Mesothelial cell of epicardium (in vitro differentiated cells): ENCODE measurements around the gene NFE2L3. TPM values are rescaled to one million over a fixed set of nuclear protein-coding genes. Genes with fewer than 3 reads are reported as not detected.

Experiments
- DNase-seq, 2 experiments: peaks; one replicate each; pipeline ENCODE4 v3.0.0; 2021; ENCODE audit warnings: low spot score in 2 of 2; ENCODE audit not compliant: unreplicated experiment in 2 of 2
- H3K27ac Mint-ChIP-seq: 2 replicates; pipeline ENCODE4 v1.8.0; 2021; ENCODE audit warnings: mixed read lengths
- H3K27me3 Mint-ChIP-seq: 2 replicates; pipeline ENCODE4 v1.8.0; 2021; ENCODE audit warnings: low read depth, mixed read lengths
- H3K36me3 Mint-ChIP-seq: 2 replicates; pipeline ENCODE4 v1.8.0; 2021; ENCODE audit warnings: mixed read lengths
- H3K4me1 Mint-ChIP-seq: 2 replicates; pipeline ENCODE4 v1.8.0; 2021; ENCODE audit warnings: mixed read lengths
- H3K4me3 Mint-ChIP-seq: 2 replicates; pipeline ENCODE4 v1.8.0; 2021; ENCODE audit warnings: mild to moderate bottlenecking, moderate library complexity, mixed read lengths
- H3K9me3 Mint-ChIP-seq: 2 replicates; pipeline ENCODE4 v1.8.0; 2021; ENCODE audit warnings: mixed read lengths
- CTCF ChIP-seq: fragments of 200-600 bp; sonication (generic); IDR thresholded peaks from one replicate; pipeline ENCODE4 v1.5.0; 2021; ENCODE audit warnings: antibody characterized with exemption; ENCODE audit not compliant: unreplicated experiment
- total RNA-seq: library from RNA; stranded (reverse); gene quantifications from 3 replicates; pipeline ENCODE4 v1.2.1, GENCODE V29; 2021

Gene NFE2L3
- total RNA-seq, 1 donor from 2014 or later: 11.8 TPM

- H3K4me3 Mint-ChIP-seq: no peak overlapping the region
- H3K9me3 Mint-ChIP-seq: no peaks in the 10 kb centered on the region
- H3K27me3 Mint-ChIP-seq: peaks cover 35% of the 10 kb centered on the region
- H3K27ac Mint-ChIP-seq: peak overlapping the region; percentile 89
- H3K36me3 Mint-ChIP-seq: no peaks in the 10 kb centered on the region
- DNase-seq: no peak
- peaks cover 37% of the 10 kb centered on the region for H3K4me1 Mint-ChIP-seq
- no peak for TF ChIP-seq CTCF
These were observed 3.8 kb downstream of the NFE2L3 start for GRCh38 chr7:26155531-26156375.

DNA sequence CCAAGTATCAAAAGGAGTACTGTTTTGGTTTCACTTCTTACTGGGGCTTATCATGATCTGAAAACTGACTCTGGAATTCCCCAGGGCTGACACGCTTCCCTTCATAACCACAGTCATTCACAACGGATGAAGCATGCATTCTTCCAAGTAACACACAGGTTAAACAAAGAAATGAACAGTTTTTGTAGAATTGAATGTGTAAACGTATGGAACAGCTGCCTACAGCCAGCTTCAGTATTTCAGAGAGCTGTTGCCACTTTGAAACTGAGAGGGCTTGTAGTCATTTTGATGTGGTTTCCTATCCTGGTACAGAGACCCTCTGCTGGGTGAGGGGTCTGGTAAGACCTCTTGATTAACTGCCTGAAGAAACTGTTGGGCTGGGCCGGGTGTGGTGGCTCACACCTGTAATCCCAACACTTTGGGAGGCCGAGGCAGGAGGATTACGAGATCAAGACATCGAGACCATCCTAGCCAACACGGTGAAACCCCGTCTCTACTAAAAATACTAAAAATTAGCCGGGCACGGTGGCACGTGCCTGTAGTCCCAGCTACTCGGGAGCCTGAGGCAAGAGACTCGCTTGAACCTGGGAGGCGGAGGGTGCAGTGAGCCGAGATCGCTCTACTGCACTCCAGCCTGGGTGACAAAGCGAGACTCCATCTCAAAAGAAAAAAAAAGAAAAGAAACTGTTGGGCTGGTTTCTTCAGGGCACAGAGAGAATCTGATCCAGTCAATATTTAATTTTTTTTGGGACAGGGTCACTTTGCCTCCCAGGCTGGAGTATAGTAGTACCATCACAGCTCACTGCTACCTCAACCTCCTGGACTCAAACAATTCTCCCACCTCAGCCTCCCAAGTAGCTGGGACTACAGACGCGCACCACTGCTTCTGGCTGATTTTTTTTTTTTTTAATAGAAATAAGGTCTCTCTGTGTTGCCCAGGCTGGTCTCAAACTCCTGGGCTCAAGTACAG, 4.7 kb downstream of the NFE2L3 start:
- H3K4me3 Mint-ChIP-seq: no peak overlapping the region
- peaks cover 25% of the 10 kb centered on the region for H3K27me3 Mint-ChIP-seq
- H3K27ac Mint-ChIP-seq: peak overlapping the region; percentile 89
- H3K4me1 Mint-ChIP-seq: peaks cover 32% of the 10 kb centered on the region
- H3K36me3 Mint-ChIP-seq: no peaks in the 10 kb centered on the region
- no peak for DNase-seq
- no peak for TF ChIP-seq CTCF
- no peaks in the 10 kb centered on the region for H3K9me3 Mint-ChIP-seq

DNA sequence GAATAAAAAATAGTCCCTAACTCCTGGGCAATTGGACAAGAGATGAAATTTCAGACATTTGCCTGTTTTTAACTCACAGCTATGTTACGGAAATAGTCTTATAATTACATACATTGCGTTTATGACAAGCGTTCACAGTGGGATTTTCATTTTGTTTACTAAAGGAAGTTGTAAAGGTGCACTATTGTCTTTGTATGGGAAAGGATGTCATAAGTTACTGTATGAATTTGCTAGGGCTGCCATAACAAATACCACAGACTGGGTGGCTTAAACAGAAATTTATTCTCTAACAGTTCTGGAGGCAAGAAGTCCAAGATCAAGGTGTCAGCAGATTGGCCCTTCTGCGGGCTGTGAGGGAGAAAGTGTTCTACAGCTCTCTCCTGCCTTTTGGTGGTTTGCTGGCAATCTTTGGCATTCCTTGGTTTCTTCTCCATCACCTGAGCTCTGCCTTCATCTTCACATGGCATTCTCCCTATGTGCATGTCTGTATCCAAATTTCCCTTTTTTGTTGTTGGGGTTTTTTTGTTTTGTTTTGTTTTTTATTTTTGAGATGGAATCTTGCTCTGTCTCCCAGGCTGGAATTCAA, 5.6 kb downstream of the NFE2L3 start:
- Mint-ChIP-seq H3K27ac (no peak overlapping the region), H3K9me3 (no peaks in the 10 kb centered on the region), H3K4me3 (no peak overlapping the region), H3K36me3 (no peaks in the 10 kb centered on the region), H3K4me1 (peaks cover 31% of the 10 kb centered on the region), H3K27me3 (peaks cover 23% of the 10 kb centered on the region)
- TF ChIP-seq CTCF: no peak
- no peak for DNase-seq

GRCh38 chr7:26159243-26159642, 7.2 kb downstream of the NFE2L3 start:
- no peak overlapping the region for H3K4me3 Mint-ChIP-seq

More at GRCh38 chr7:26159243-26159642, 7.2 kb downstream of the NFE2L3 start:
- no peak for DNase-seq
- Mint-ChIP-seq H3K4me1 (peaks cover 19% of the 10 kb centered on the region), H3K27ac (no peak overlapping the region), H3K27me3 (peaks cover 9% of the 10 kb centered on the region), H3K9me3 (no peaks in the 10 kb centered on the region), H3K36me3 (no peaks in the 10 kb centered on the region)
- TF ChIP-seq CTCF: no peak
